ENCODE data around the gene TNIP1.

- TF ChIP-seq, protein P1, sequence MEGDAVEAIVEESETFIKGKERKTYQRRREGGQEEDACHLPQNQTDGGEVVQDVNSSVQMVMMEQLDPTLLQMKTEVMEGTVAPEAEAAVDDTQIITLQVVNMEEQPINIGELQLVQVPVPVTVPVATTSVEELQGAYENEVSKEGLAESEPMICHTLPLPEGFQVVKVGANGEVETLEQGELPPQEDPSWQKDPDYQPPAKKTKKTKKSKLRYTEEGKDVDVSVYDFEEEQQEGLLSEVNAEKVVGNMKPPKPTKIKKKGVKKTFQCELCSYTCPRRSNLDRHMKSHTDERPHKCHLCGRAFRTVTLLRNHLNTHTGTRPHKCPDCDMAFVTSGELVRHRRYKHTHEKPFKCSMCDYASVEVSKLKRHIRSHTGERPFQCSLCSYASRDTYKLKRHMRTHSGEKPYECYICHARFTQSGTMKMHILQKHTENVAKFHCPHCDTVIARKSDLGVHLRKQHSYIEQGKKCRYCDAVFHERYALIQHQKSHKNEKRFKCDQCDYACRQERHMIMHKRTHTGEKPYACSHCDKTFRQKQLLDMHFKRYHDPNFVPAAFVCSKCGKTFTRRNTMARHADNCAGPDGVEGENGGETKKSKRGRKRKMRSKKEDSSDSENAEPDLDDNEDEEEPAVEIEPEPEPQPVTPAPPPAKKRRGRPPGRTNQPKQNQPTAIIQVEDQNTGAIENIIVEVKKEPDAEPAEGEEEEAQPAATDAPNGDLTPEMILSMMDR (IDR thresholded peaks at IDR 0.05): no peak
- TF ChIP-seq POLR2A (IDR thresholded peaks at IDR 0.05; ENCODE audit: low read depth): no peak
These were observed 47.1 kb upstream of the TNIP1 start for GRCh38 chr5:151127926-151128325.

All from esophagus muscularis mucosa (tissue), 3 donors.